Stomach smooth muscle (tissue), 2 donors: ENCODE results near the gene APOC4.

Source experiments
- H3K27ac ChIP-seq: one replicate; pipeline ENCODE4 v1.7.0; 2013; ENCODE audit warnings: mild to moderate bottlenecking, low read length, inconsistent platforms
- H3K27me3 ChIP-seq, 2 donors: one replicate each; pipeline ENCODE4 v1.7.0; 2013; ENCODE audit warnings: low read length in 2 of 2; ENCODE audit not compliant: insufficient read depth in 2 of 2, control insufficient read depth in 1 of 2
- H3K36me3 ChIP-seq, 2 donors: one replicate each; pipeline ENCODE4 v1.7.0; 2013; ENCODE audit warnings: low read length in 2 of 2; ENCODE audit not compliant: control insufficient read depth in 2 of 2, insufficient read depth in 2 of 2
- H3K4me1 ChIP-seq: one replicate; pipeline ENCODE4 v1.7.0; 2013; ENCODE audit warnings: low read length; ENCODE audit not compliant: control insufficient read depth, insufficient read depth
- H3K4me3 ChIP-seq, 2 donors: one replicate each; pipeline ENCODE4 v1.7.0; 2013; ENCODE audit warnings: low read length in 2 of 2
- H3K9ac ChIP-seq, 2 donors: one replicate each; pipeline ENCODE4 v1.7.0; 2013; ENCODE audit warnings: low read length in 2 of 2, mild to moderate bottlenecking in 1 of 2
- H3K9me3 ChIP-seq, 2 donors: one replicate each; pipeline ENCODE4 v1.7.0; 2013; ENCODE audit warnings: low read length in 2 of 2; ENCODE audit not compliant: control insufficient read depth in 2 of 2
- donor health status: healthy.
- donor health status: Pancreatic carcinoma.

The APOC4 gene

DNA sequence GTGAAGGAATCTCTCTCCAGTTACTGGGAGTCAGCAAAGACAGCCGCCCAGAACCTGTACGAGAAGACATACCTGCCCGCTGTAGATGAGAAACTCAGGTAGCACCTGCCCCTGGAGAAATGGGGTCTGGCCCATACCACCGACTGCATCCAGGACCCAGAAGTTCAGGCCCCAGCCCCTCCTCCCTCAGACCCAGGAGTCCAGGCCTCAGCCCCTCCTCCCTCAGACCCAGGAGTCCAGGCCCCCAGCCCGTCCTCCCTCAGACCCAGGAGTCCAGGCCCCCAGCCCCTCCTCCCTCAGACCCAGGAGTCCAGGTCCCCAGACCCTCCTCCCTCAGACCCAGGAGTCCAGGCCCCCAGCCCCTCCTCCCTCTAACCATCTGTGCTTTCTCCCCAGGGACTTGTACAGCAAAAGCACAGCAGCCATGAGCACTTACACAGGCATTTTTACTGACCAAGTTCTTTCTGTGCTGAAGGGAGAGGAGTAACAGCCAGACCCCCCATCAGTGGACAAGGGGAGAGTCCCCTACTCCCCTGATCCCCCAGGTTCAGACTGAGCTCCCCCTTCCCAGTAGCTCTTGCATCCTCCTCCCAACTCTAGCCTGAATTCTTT is 6.8 kb downstream of the APOC4 start:
- H3K27me3 ChIP-seq, result no peaks in the 10 kb centered on the region
- H3K27ac ChIP-seq, result no peak overlapping the region
- no peaks in the 10 kb centered on the region for H3K9me3 ChIP-seq
- H3K36me3 ChIP-seq, result peaks cover 2 to 6% of the 10 kb centered on the region in 2 donors
- H3K4me1 ChIP-seq, result peaks cover 8% of the 10 kb centered on the region
- no peak overlapping the region for H3K4me3 ChIP-seq
- H3K9ac ChIP-seq, result no peak overlapping the region

- Histone ChIP-seq H3K27me3 (no peaks in the 10 kb centered on the region), H3K9ac (no peak overlapping the region), H3K36me3 (peaks cover 2 to 6% of the 10 kb centered on the region in 2 donors), H3K9me3 (no peaks in the 10 kb centered on the region), H3K4me1 (peaks cover 14% of the 10 kb centered on the region), H3K27ac (no peak overlapping the region), H3K4me3 (no peak overlapping the region)
Observed at GRCh38 chr19:44949550-44949949, 7.5 kb downstream of the APOC4 start.

DNA sequence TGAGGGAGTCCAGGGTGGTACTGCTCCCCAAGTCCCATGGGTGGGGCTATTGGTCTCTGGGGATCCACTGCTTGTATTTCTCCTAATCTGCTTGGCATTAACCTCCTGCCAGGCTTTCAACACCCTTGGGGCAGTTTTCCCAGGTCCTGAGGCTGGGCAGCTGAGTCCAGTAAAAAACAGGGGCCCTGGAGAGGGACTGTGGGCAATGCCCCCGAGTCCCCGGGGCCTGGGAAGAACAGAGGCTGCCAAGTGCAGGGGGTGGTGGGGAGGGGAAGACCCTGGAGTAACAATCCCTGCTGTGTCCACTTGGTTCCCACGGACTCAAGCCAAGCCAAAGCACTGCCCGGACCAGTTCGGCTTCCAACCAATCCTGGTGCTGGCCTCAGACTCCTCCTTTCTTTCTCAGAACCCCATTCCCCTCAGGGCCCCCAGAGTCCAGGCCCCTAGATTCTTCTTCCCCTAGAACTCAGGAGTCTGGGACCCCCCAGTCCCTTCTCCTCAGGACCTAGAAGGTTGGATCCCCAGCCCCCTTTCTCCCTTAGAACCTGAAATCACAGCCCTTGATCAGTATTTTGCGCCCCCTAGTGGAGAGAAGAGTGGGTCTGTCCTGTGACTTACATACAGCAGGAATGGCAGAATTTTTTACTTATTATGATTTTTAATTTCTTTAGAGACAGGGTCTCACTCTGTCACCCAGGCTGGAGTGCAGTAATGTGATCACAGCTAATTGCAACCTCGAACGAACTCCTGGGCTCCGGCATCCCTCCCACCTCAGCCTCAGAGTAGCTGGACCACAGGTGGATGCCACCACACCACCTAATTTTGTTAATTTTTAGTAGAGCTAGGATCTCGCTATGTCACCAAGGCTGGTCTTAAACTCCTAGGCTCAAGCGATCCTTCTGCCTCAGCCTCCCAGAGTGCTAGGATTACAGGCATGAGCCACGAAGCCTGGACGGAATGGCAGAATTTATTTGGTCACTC is 9.4 kb downstream of the APOC4 start:
- Histone ChIP-seq H3K27me3 (no peaks in the 10 kb centered on the region), H3K9me3 (no peaks in the 10 kb centered on the region), H3K9ac (peak overlapping the region in 1 of 2 donors; percentile 4), H3K4me3 (no peak overlapping the region), H3K36me3 (peaks cover 2 to 6% of the 10 kb centered on the region in 2 donors), H3K27ac (no peak overlapping the region), H3K4me1 (peaks cover 24% of the 10 kb centered on the region)

DNA sequence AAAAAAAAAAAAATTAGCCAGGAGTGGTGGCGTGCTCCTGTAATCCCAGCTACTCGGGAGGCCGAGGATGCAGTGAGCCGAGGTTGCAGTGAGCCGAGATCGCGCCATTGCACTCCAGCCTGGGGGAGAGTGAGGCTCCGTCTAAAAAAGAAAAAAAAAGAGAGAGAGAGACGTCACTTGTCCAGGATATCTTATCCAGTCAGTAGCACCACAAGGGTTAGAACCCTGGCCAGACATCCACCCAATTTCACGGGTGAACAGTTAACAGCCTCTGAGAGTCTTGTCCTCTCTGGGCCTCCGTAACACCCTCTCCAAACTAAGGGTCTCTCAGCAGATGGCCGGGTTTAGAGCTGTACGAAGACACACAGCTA is 12.2 kb downstream of the APOC4 start:
- Histone ChIP-seq H3K9ac (peak overlapping the region; percentile 89 to 98), H3K27me3 (no peaks in the 10 kb centered on the region), H3K36me3 (peaks cover 6 to 9% of the 10 kb centered on the region in 2 donors), H3K4me3 (peak overlapping the region; percentile 81 to 100), H3K4me1 (peaks cover 43% of the 10 kb centered on the region), H3K9me3 (no peaks in the 10 kb centered on the region), H3K27ac (peak overlapping the region; percentile 90)

DNA sequence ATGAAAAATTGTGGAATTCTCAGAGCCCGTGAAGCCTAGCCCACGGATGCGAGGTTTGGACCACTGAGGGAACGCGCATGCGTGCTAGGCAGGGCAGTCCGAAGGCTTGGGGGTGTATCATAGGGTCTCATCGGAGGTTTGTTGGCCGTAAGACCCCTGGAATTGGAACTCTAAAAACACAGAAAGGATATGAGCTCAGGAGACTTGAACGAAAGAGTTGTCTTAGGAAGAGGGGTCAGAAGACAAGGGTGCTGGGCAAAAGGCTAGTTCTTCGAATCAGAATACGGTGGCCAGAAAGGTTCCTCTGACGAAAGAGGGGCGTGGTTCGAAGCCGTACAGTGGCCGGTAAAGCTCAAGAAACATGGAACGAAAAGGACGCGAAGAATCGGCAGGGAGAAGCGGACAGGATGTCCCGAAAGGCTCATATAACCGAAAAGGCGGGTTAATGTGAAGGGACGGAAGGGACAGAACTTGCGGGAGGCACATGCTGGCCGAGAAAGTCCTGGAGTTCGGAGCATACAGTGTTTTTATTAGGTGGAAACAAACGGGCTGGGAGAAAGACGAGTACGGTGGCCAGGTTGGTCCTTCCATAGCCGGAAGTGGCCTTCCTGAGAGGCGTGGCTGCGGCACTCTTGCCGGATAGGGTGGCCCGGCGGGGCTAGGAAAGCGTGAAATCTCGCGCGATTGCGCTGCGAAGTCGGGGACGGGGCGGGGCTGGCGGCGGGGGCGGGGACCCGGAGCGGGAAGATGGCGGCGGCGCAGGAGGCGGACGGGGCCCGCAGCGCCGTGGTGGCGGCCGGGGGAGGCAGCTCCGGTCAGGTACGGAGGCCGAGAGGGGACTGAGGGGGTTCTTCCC is 12.8 kb downstream of the APOC4 start, which contains the start of gene CLPTM1:
CLPTM1 (plus strand) TSS at position 732 of the 856 bp plus-strand sequence; CDS start at position 748, 16 bp downstream.
- peaks cover 48% of the 10 kb centered on the region for H3K4me1 ChIP-seq
- peak within 1 kb of the TSS; percentile 82 to 100 for H3K4me3 ChIP-seq
- H3K9ac ChIP-seq, result peak within 1 kb of the TSS; percentile 98 to 99
- H3K27ac ChIP-seq, result peak within 1 kb of the TSS; percentile 90
- no peaks in the 10 kb centered on the region for H3K27me3 ChIP-seq
- H3K9me3 ChIP-seq, result no peaks in the 10 kb centered on the region
- peaks cover 3 to 9% of the 10 kb centered on the region in 2 donors for H3K36me3 ChIP-seq

DNA sequence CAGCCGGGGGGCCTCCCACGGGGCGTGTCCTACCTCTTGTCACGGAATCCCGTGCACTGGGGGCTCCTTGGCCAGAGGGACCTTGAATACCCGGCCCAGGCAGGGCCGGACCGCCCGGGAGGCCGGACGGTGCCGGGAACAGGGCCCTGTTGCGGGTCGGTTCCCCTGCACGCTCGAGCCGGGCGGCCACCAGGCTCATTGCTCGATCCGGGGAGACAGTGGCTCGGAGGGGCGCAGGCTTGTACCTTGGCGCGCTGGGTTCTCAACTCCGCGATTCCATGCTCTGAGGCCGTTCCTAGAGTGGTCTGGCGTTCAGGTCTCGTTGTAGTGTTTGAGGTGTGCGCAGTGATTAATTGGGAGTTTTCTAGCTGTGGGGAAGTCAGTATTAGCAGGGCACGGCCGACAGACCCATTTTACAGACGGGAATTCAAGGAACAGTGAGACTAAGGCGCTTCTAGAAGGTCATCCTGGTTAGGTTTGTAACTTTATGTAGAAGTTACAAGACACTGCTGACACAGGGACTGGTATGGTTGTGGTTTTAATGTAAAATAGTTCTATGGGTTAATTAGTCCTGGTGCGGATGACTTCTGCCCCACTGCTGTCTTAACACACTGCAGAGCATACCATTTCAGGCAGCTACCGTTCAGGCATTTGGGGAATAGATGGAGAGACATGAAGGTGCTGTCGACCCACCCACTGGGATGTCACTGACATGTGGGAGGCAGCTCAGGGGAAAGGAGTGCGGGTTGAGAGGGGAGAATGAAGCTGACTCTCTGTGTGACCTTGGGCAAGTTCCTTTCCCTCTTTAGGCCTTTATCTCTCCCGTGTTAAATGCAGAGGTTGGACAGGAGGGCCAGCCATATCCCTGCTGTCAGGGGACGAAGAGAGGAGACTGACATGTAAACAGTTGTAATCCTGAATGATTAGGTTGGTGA is 13.7 kb downstream of the APOC4 start:
- H3K4me1 ChIP-seq, result peaks cover 50% of the 10 kb centered on the region
- peak overlapping the region; percentile 82 to 100 for H3K4me3 ChIP-seq
- H3K9me3 ChIP-seq, result no peaks in the 10 kb centered on the region
- H3K9ac ChIP-seq, result peak overlapping the region; percentile 98 to 99
- no peaks in the 10 kb centered on the region for H3K27me3 ChIP-seq
- H3K27ac ChIP-seq, result peak overlapping the region; percentile 90
- peaks cover 0 to 12% of the 10 kb centered on the region in 2 donors for H3K36me3 ChIP-seq

GRCh38 chr19:44957526-44957925 is 15.5 kb downstream of the APOC4 start:
- Histone ChIP-seq H3K9ac (peak overlapping the region; percentile 13 to 40), H3K27me3 (no peaks in the 10 kb centered on the region), H3K9me3 (no peaks in the 10 kb centered on the region), H3K27ac (no peak overlapping the region), H3K36me3 (peaks cover 4 to 19% of the 10 kb centered on the region in 2 donors), H3K4me1 (peaks cover 46% of the 10 kb centered on the region), H3K4me3 (no peak overlapping the region)

DNA sequence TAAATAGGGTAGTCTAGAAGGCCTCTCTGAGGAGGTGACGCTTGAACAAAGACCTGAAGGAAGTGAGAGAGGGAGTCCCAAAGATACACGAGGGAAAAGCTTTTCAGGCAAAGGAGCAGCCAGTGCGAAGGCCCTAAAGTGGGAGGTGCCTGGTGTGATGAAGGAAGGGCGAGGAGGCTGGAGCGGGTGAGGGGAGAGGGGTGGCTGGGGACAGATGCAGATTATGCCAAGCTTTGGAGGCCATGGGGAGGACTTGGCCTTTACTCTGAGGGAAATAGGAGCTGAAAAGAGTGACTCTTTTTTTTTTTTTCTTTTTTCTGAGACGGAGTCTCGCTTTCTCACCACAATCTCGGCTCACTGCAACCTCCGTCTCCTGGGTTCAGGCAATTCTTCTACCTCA is 16.1 kb downstream of the APOC4 start:
- Histone ChIP-seq H3K9me3 (no peaks in the 10 kb centered on the region), H3K4me3 (no peak overlapping the region), H3K4me1 (peaks cover 46% of the 10 kb centered on the region), H3K36me3 (peaks cover 4 to 19% of the 10 kb centered on the region in 2 donors), H3K27me3 (no peaks in the 10 kb centered on the region), H3K27ac (no peak overlapping the region), H3K9ac (no peak overlapping the region)

GRCh38 chr19:44959691-44960090 is 17.7 kb downstream of the APOC4 start:
- H3K9me3 ChIP-seq, result no peaks in the 10 kb centered on the region
- no peaks in the 10 kb centered on the region for H3K27me3 ChIP-seq
- H3K9ac ChIP-seq, result no peak overlapping the region
- H3K4me1 ChIP-seq, result peaks cover 35% of the 10 kb centered on the region
- H3K36me3 ChIP-seq, result peaks cover 6 to 20% of the 10 kb centered on the region in 2 donors
- no peak overlapping the region for H3K27ac ChIP-seq
- no peak overlapping the region for H3K4me3 ChIP-seq
